Astrocyte (in vitro differentiated cells and primary cell): ENCODE measurements around the gene ATP8B4. TPM values are rescaled to one million over a fixed set of nuclear protein-coding genes. Genes with fewer than 3 reads are reported as not detected.

Experiments used
- DNase-seq: peaks from one replicate; pipeline ENCODE4 v3.0.0-alpha.2; 2010; ENCODE audit warnings: low read depth
- FAIRE-seq: peaks from 2 replicates; lab custom pipeline; 2011; peaks lifted over from hg19 to GRCh38; lab: Jason Lieb, UNC
- H2AFZ ChIP-seq: 2 replicates; pipeline ENCODE4 v1.6.0; 2012; ENCODE audit warnings: low read depth, low read length, inconsistent platforms
- H3K27ac ChIP-seq: 2 replicates; pipeline ENCODE4 v1.5.1; 2011; ENCODE audit warnings: low read depth, low read length, inconsistent platforms
- H3K27me3 ChIP-seq: 2 replicates; pipeline ENCODE4 v1.6.0; 2011; ENCODE audit warnings: low read length, inconsistent platforms; ENCODE audit not compliant: insufficient read depth
- H3K36me3 ChIP-seq: 2 replicates; pipeline ENCODE4 v1.5.1; 2011; ENCODE audit warnings: low read length, inconsistent platforms; ENCODE audit not compliant: insufficient read depth
- H3K4me1 ChIP-seq: 2 replicates; pipeline ENCODE4 v1.5.1; 2011; ENCODE audit warnings: low read length, inconsistent platforms; ENCODE audit not compliant: insufficient read depth
- H3K4me2 ChIP-seq: 2 replicates; pipeline ENCODE4 v1.6.0; 2012; ENCODE audit warnings: low read length, inconsistent platforms
- H3K4me3 ChIP-seq: 2 replicates; pipeline ENCODE4 v1.5.1; 2011; ENCODE audit warnings: low read depth, mild to moderate bottlenecking, low read length, inconsistent platforms; ENCODE audit not compliant: insufficient read depth
- H3K79me2 ChIP-seq: 2 replicates; pipeline ENCODE4 v1.6.0; 2012; ENCODE audit warnings: mild to moderate bottlenecking, low read length, inconsistent platforms; ENCODE audit not compliant: insufficient read depth
- H3K9ac ChIP-seq: 2 replicates; pipeline ENCODE4 v1.6.0; 2012; ENCODE audit warnings: mild to moderate bottlenecking, low read length, inconsistent platforms
- H3K9me3 ChIP-seq: 2 replicates; pipeline ENCODE4 v1.5.1; 2012; ENCODE audit warnings: low read depth, mild to moderate bottlenecking, low read length, inconsistent platforms; ENCODE audit not compliant: insufficient read depth
- H4K20me1 ChIP-seq: 2 replicates; pipeline ENCODE4 v1.6.0; 2012; ENCODE audit warnings: low read length, inconsistent platforms; ENCODE audit not compliant: insufficient read depth
- H3K27ac Mint-ChIP-seq: one replicate; pipeline ENCODE4 v1.8.0; 2021; ENCODE audit warnings: mild to moderate bottlenecking, mixed read lengths; ENCODE audit not compliant: unreplicated experiment
- H3K27me3 Mint-ChIP-seq: one replicate; pipeline ENCODE4 v1.8.0; 2021; ENCODE audit warnings: low read depth, mixed read lengths; ENCODE audit not compliant: unreplicated experiment
- H3K36me3 Mint-ChIP-seq: one replicate; pipeline ENCODE4 v1.8.0; 2021; ENCODE audit warnings: low read depth, mixed read lengths; ENCODE audit not compliant: unreplicated experiment
- H3K4me1 Mint-ChIP-seq: one replicate; pipeline ENCODE4 v1.8.0; 2021; ENCODE audit warnings: low read depth, mixed read lengths; ENCODE audit not compliant: unreplicated experiment
- H3K4me3 Mint-ChIP-seq: one replicate; pipeline ENCODE4 v1.8.0; 2021; ENCODE audit warnings: mild to moderate bottlenecking, moderate library complexity, mixed read lengths; ENCODE audit not compliant: unreplicated experiment
- H3K9me3 Mint-ChIP-seq: one replicate; pipeline ENCODE4 v1.8.0; 2021; ENCODE audit warnings: mild to moderate bottlenecking, mixed read lengths; ENCODE audit not compliant: unreplicated experiment
- CTCF ChIP-seq: IDR thresholded peaks from 2 replicates; pipeline ENCODE4 v1.5.1; 2011; ENCODE audit warnings: low read depth, mild to moderate bottlenecking, inconsistent platforms, low read length, moderate library complexity; ENCODE audit not compliant: insufficient read depth
- EZH2 ChIP-seq: IDR thresholded peaks from 2 replicates; pipeline ENCODE4 v1.6.1; 2012; ENCODE audit warnings: mild to moderate bottlenecking, low read length, inconsistent platforms; ENCODE audit not compliant: insufficient read depth
- total RNA-seq: library from RNA; stranded (reverse); gene quantifications from 2 replicates; pipeline ENCODE4 v1.2.1, GENCODE V29; 2021

ATP8B4 gene
- total RNA-seq, 1 donor from 2014 or later, result 0.23 TPM

GRCh38 chr15:50050986-50051743 lies 67.9 kb downstream of the ATP8B4 start:
- Histone ChIP-seq H3K36me3 (no peaks in the 10 kb centered on the region), H3K27ac (no peak overlapping the region), H3K4me2 (no peak overlapping the region), H3K4me3 (no peak overlapping the region), H3K9me3 (no peaks in the 10 kb centered on the region), H2AFZ (no peak overlapping the region), H3K9ac (no peak overlapping the region), H4K20me1 (no peaks in the 10 kb centered on the region), H3K4me1 (no peaks in the 10 kb centered on the region), H3K27me3 (no peaks in the 10 kb centered on the region), H3K79me2 (no peaks in the 10 kb centered on the region)
- TF ChIP-seq EZH2, result no peak
- TF ChIP-seq CTCF, result no peak
- H3K27ac Mint-ChIP-seq, result no peak overlapping the region
- no peak overlapping the region for H3K4me3 Mint-ChIP-seq
- peaks cover under 1% of the 10 kb centered on the region for H3K27me3 Mint-ChIP-seq
- H3K9me3 Mint-ChIP-seq, result no peaks in the 10 kb centered on the region
- FAIRE-seq, result peak; percentile 43
- no peaks in the 10 kb centered on the region for H3K36me3 Mint-ChIP-seq
- DNase-seq, result no peak
- H3K4me1 Mint-ChIP-seq, result no peaks in the 10 kb centered on the region

GRCh38 chr15:50049871-50050270 lies 69.2 kb downstream of the ATP8B4 start:
- H2AFZ ChIP-seq, result no peak overlapping the region
- H3K4me3 ChIP-seq, result no peak overlapping the region
- no peaks in the 10 kb centered on the region for H3K79me2 ChIP-seq
- H3K27me3 ChIP-seq, result no peaks in the 10 kb centered on the region
- Mint-ChIP-seq H3K4me1 (no peaks in the 10 kb centered on the region), H3K9me3 (no peaks in the 10 kb centered on the region), H3K36me3 (no peaks in the 10 kb centered on the region), H3K27me3 (peaks cover 2% of the 10 kb centered on the region), H3K4me3 (no peak overlapping the region), H3K27ac (no peak overlapping the region)
- no peaks in the 10 kb centered on the region for H3K4me1 ChIP-seq
- no peaks in the 10 kb centered on the region for H3K36me3 ChIP-seq
- no peaks in the 10 kb centered on the region for H3K9me3 ChIP-seq
- no peak overlapping the region for H3K9ac ChIP-seq
- FAIRE-seq (peak; percentile 78), DNase-seq (peak; percentile 91)
- TF ChIP-seq EZH2 (no peak), CTCF (no peak)
- H3K27ac ChIP-seq, result no peak overlapping the region
- H3K4me2 ChIP-seq, result no peak overlapping the region
- H4K20me1 ChIP-seq, result no peaks in the 10 kb centered on the region

GRCh38 chr15:50046867-50047266 lies 72.2 kb downstream of the ATP8B4 start:
- Mint-ChIP-seq H3K4me1 (no peaks in the 10 kb centered on the region), H3K36me3 (no peaks in the 10 kb centered on the region), H3K9me3 (peaks cover 8% of the 10 kb centered on the region), H3K27me3 (peaks cover 2% of the 10 kb centered on the region), H3K27ac (no peak overlapping the region), H3K4me3 (no peak overlapping the region)
- Histone ChIP-seq H3K79me2 (no peaks in the 10 kb centered on the region), H2AFZ (no peak overlapping the region), H3K27me3 (no peaks in the 10 kb centered on the region), H3K4me1 (no peaks in the 10 kb centered on the region), H4K20me1 (no peaks in the 10 kb centered on the region), H3K9ac (no peak overlapping the region), H3K36me3 (no peaks in the 10 kb centered on the region), H3K4me2 (no peak overlapping the region), H3K9me3 (no peaks in the 10 kb centered on the region), H3K27ac (no peak overlapping the region), H3K4me3 (no peak overlapping the region)
- FAIRE-seq, result peak; percentile 20
- peak; percentile 79 for DNase-seq
- no peak for TF ChIP-seq CTCF
- TF ChIP-seq EZH2, result no peak
